HCT116 (cell line): Measurements from ENCODE around the gene DBF4. TPM values are rescaled to one million over a fixed set of nuclear protein-coding genes. Genes with fewer than 3 reads are reported as not detected.

Source experiments
- ATAC-seq: fragments of 200-7000 bp; cut with Tn5 transposase; 2 replicates; pipeline ENCODE4 v1.9.1; 2020; ENCODE audit warnings: mild to moderate bottlenecking, moderate library complexity
- BruUV-seq: library from RNA; stranded (reverse); fragments of 400-500 nt; replicated peaks from 2 replicates; lab custom pipeline; 2021; lab: Mats Ljungman, UMichigan
- CTCF ChIA-PET: fragments of 300-600 bp; sonication (Branson Sonifier 250); formaldehyde crosslinking; loops from one replicate; lab custom pipeline; 2021; ENCODE audit warnings: antibody characterized with exemption; lab: Charles Lee
- POLR2A ChIA-PET: fragments of 300-600, 350-600 bp; sonication (Branson Sonifier 250); formaldehyde crosslinking; loops from one replicate; lab custom pipeline; 2021; ENCODE audit warnings: antibody characterized with exemption; lab: Charles Lee
- RAD21 ChIA-PET, 2 experiments: fragments of 300-600 bp; sonication (Branson Sonifier 250); formaldehyde crosslinking; loops; one replicate each; lab custom pipeline; 2023; ENCODE audit warnings: low total read pairs in 2 of 2; ENCODE audit not compliant: uncharacterized antibody in 2 of 2, unreplicated experiment in 2 of 2, low non-redundant PET in 1 of 2; lab: Charles Lee
- DNase-seq: peaks from one replicate; pipeline ENCODE4 v3.0.0-alpha.2; 2010; ENCODE audit warnings: low read depth, low spot score
- H2AFZ ChIP-seq: fragments of 200-600 bp; shearing (Covaris generic), sonication (generic); 2 replicates; pipeline ENCODE4 v1.6.1; 2017; ENCODE audit warnings: low read depth, mixed run types, mixed read lengths, antibody characterized with exemption, low read length; ENCODE audit not compliant: poor library complexity, severe bottlenecking
- H3K27ac ChIP-seq: 2 replicates; pipeline ENCODE4 v1.5.1; 2012; ENCODE audit warnings: low read depth, low read length
- H3K27me3 ChIP-seq: fragments of 200-600 bp; sonication (generic); 2 replicates; pipeline ENCODE4 v1.6.1; 2016; ENCODE audit warnings: mixed run types, low read length, mixed read lengths; ENCODE audit not compliant: insufficient read depth
- H3K36me3 ChIP-seq, 2 experiments: fragments of 200-500 bp in 1 of 2; fragments of 200-600 bp in 1 of 2; sonication (Bioruptor generic) in 1 of 2; sonication (generic) in 1 of 2; 2 replicates each; pipeline versions ENCODE4 v1.5.1 to v1.6.1; 2014 to 2016; ENCODE audit warnings: low read length in 2 of 2, inconsistent platforms in 1 of 2, mixed read lengths in 1 of 2, mixed run types in 1 of 2; ENCODE audit not compliant: insufficient read depth in 2 of 2, control insufficient read depth in 1 of 2
- H3K4me1 ChIP-seq, 2 experiments: fragments of 200-600 bp in 1 of 2; sonication (generic) in 1 of 2; 2 replicates each; pipeline versions ENCODE4 v1.5.1 to v1.6.1; 2012 to 2017; ENCODE audit warnings: low read length in 2 of 2, inconsistent platforms in 1 of 2, mild to moderate bottlenecking in 1 of 2, mixed read lengths in 1 of 2, mixed run types in 1 of 2, moderate library complexity in 1 of 2; ENCODE audit not compliant: insufficient read depth in 2 of 2, control insufficient read depth in 1 of 2
- H3K4me2 ChIP-seq: fragments of 200-600 bp; sonication (generic); 2 replicates; pipeline ENCODE4 v1.6.1; 2017; ENCODE audit warnings: mixed run types, low read length, mixed read lengths
- H3K4me3 ChIP-seq, 2 experiments: fragments of 200-600 bp in 1 of 2; sonication (generic) in 1 of 2; replicated peaks in 1 of 2; 2 replicates each; pipeline ENCODE4 v1.5.1; 2011 to 2016; ENCODE audit warnings: low read length in 2 of 2, control low read depth in 1 of 2, low read depth in 1 of 2, mild to moderate bottlenecking in 1 of 2, mixed read lengths in 1 of 2, mixed run types in 1 of 2
- H3K79me2 ChIP-seq: fragments of 200-600 bp; sonication (generic); 2 replicates; pipeline ENCODE4 v1.6.1; 2017; ENCODE audit warnings: mild to moderate bottlenecking, mixed run types, low read length, moderate library complexity, mixed read lengths; ENCODE audit not compliant: insufficient read depth
- H3K9ac ChIP-seq: fragments of 200-600 bp; sonication (generic); 2 replicates; pipeline ENCODE4 v1.6.1; 2016; ENCODE audit warnings: low read length, mixed read lengths
- H3K9me2 ChIP-seq: fragments of 200-600 bp; sonication (generic), shearing (Covaris generic); 2 replicates; pipeline ENCODE4 v1.6.1; 2017; ENCODE audit warnings: mixed run types, mild to moderate bottlenecking, moderate library complexity; ENCODE audit not compliant: insufficient read depth
- H3K9me3 ChIP-seq, 2 experiments: fragments of 200-500 bp in 1 of 2; fragments of 200-600 bp in 1 of 2; sonication (Bioruptor generic) in 1 of 2; sonication (generic) in 1 of 2; 2 replicates each; pipeline ENCODE4 v1.6.1; 2014 to 2017; ENCODE audit warnings: low read length in 2 of 2, mixed read lengths in 2 of 2, inconsistent platforms in 1 of 2, low read depth in 1 of 2, mild to moderate bottlenecking in 1 of 2, mixed run types in 1 of 2, moderate library complexity in 1 of 2; ENCODE audit not compliant: control insufficient read depth in 1 of 2, insufficient read depth in 1 of 2
- H4K20me1 ChIP-seq: fragments of 200-600 bp; sonication (generic), shearing (Covaris generic); 2 replicates; pipeline ENCODE4 v1.6.1; 2017; ENCODE audit warnings: mixed run types, mild to moderate bottlenecking, moderate library complexity; ENCODE audit not compliant: insufficient read depth
- CTCF ChIP-seq, 3 experiments: fragments of 200-600 bp in 1 of 3; sonication (generic) in 1 of 3; IDR thresholded peaks in 2 of 3; conservative IDR thresholded peaks in 1 of 3; 2 replicates each; pipeline ENCODE4 v1.5.1; 2012 to 2017; ENCODE audit warnings: low read depth in 2 of 3, low read length in 2 of 3, antibody characterized with exemption in 1 of 3, borderline replicate concordance in 1 of 3, control low read depth in 1 of 3, mild to moderate bottlenecking in 1 of 3, mixed read lengths in 1 of 3, mixed run types in 1 of 3, moderate library complexity in 1 of 3; ENCODE audit not compliant: insufficient read depth in 1 of 3
- ELF1 ChIP-seq: IDR thresholded peaks from 2 replicates; pipeline ENCODE4 v1.6.1; 2012; ENCODE audit warnings: low read depth, borderline replicate concordance
- JUND ChIP-seq: IDR thresholded peaks from 2 replicates; pipeline ENCODE4 v1.6.1; 2012
- POLR2AphosphoS5 ChIP-seq: IDR thresholded peaks from 2 replicates; pipeline ENCODE4 v1.6.1; 2011; ENCODE audit warnings: mild to moderate bottlenecking, low read depth, low read length, moderate library complexity
- YY1 ChIP-seq: IDR thresholded peaks from 2 replicates; pipeline ENCODE4 v1.6.1; 2011; ENCODE audit warnings: low read length, low read depth, moderate library complexity, mild to moderate bottlenecking; ENCODE audit not compliant: insufficient replicate concordance; ENCODE audit errors: extremely low read depth
- ZBTB33 ChIP-seq: IDR thresholded peaks from 2 replicates; pipeline ENCODE4 v1.6.1; 2011; ENCODE audit warnings: mild to moderate bottlenecking, low read length, moderate library complexity; ENCODE audit not compliant: insufficient replicate concordance; ENCODE audit errors: extremely low read depth
- ZFX ChIP-seq: fragments of 450-650 bp; IDR thresholded peaks from 2 replicates; pipeline ENCODE4 v1.6.1; 2017
- ZNF274 ChIP-seq: fragments of 200-500 bp; sonication (Bioruptor generic); IDR thresholded peaks from 2 replicates; pipeline ENCODE4 v1.6.1; 2014; ENCODE audit warnings: mild to moderate bottlenecking, low read depth, low read length, inconsistent platforms
- intact Hi-C: fragments of 100-400 bp; cut with micrococcal nuclease; formaldehyde crosslinking; loops from 2 replicates; pipeline ENCODE4 v1.10.0; 2022
- total RNA-seq: library from RNA; stranded (reverse); gene quantifications from one replicate; pipeline ENCODE4 v1.2.1, GENCODE V29; 2021; ENCODE audit not compliant: unreplicated experiment

DBF4 gene
- total RNA-seq, 1 experiment from 2014 or later, result 62.2 TPM

GRCh38 chr7:87918740-87919139 lies 42.4 kb downstream of the DBF4 start:
- no peaks in the 10 kb centered on the region for H4K20me1 ChIP-seq
- no peak overlapping the region for H3K4me2 ChIP-seq
- H3K27me3 ChIP-seq, result no peaks in the 10 kb centered on the region
- no peaks in the 10 kb centered on the region for H3K79me2 ChIP-seq
- no TSS peak for BruUV-seq
- ChIA-PET CTCF (no interaction called here), RAD21 (no interaction called here), POLR2A (no interaction called here)
- no peaks in the 10 kb centered on the region for H3K36me3 ChIP-seq
- TF ChIP-seq ZFX, result no peak
- no peak for TF ChIP-seq YY1
- no peak for TF ChIP-seq JUND
- no peak for TF ChIP-seq ZBTB33
- no peak for TF ChIP-seq POLR2AphosphoS5
- no peak for TF ChIP-seq ELF1
- TF ChIP-seq ZNF274, result no peak
- TF ChIP-seq CTCF (IDR thresholded peaks at IDR 0.05 in 2 of 3, conservative IDR thresholded peaks at IDR 0.05 in 1 of 3; ENCODE audit: borderline replicate concordance in 1 of 3, insufficient read depth in 1 of 3, low read depth in 2 of 3, low read length in 2 of 3), result no peak
- H3K27ac ChIP-seq, result no peak overlapping the region
- ATAC-seq, result no peak
- no peak overlapping the region for H3K4me3 ChIP-seq
- intact Hi-C loops, result no loop called here
- no peaks in the 10 kb centered on the region for H3K9me2 ChIP-seq
- H3K4me1 ChIP-seq, result no peaks in the 10 kb centered on the region
- H3K9ac ChIP-seq, result no peak overlapping the region
- no peak for DNase-seq
- H3K9me3 ChIP-seq, result no peaks in the 10 kb centered on the region
- no peak overlapping the region for H2AFZ ChIP-seq
